GM12873 (cell line): ENCODE data around the gene CABP2.

ENCODE experiments used
- CTCF ChIP-seq: IDR thresholded peaks from 2 replicates; pipeline ENCODE4 v1.5.1; 2012; ENCODE audit warnings: low read depth, mild to moderate bottlenecking, moderate library complexity, low read length, control low read depth; ENCODE audit not compliant: insufficient read depth; ENCODE audit errors: missing control alignments

The CABP2 gene

GRCh38 chr11:67535561-67535960 is 12.3 kb upstream of the CABP2 start:
- no peak for TF ChIP-seq CTCF

GRCh38 chr11:67534070-67534679 is 10.9 kb upstream of the CABP2 start:
- TF ChIP-seq CTCF, result no peak

DNA sequence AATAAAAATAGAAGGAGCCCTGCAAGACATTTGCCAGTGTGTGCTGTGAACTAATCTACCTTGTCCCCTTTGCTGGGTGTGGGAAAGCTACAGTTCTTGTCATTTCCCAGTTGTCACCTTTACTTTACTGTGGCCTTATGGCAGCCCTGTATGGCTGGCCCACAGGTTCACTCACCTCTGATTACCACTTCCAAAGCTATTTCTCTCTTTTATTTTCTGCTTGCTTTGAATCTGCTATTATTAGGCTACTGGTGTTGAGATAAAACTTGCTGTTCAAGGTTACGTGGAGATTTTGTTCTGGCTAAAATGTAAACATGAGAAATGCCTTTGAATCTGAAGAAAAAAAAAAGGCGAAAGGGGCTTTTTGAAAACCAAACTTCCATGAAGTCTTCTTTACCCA is 9.6 kb upstream of the CABP2 start:
- TF ChIP-seq CTCF, result no peak

- no peak for TF ChIP-seq CTCF
Observed at GRCh38 chr11:67530282-67530592, 7.0 kb upstream of the CABP2 start.

GRCh38 chr11:67528376-67528775 is 5.1 kb upstream of the CABP2 start:
- no peak for TF ChIP-seq CTCF

DNA sequence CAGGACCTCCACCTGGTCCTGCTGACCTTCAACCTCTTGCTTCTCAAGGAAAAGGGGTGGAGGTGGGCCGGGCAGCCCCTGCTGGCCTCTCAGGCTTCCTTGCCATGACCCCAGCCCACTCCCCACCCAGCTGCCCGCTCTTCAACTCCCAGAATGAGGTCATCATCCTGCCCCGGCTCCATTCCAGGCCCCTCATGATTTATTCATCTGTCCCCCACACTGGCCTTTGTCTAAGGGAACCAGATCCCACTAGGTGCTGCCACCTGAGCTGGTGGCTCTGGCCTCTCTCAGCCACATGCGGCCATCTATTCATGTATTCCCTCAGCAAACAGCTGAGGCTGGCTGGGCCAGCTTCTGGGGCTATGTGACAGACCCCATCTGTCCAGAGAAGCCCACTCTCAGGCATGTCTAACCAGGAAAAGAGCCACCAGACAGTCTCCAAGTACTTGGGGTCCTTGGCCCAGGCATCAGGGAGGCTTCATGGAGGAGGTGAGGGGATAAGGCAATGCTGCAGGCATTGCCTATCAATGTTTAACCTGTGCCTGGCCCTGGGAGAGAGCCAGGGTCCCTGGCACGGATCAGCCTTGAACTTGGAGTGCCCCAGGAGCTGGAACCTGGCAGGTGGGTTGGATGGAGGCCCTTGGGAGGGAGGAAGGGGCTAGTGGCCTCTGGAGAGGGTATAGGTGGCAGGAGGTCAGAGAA is 2.2 kb upstream of the CABP2 start:
- TF ChIP-seq CTCF, result no peak

- no peak for TF ChIP-seq CTCF
Observed at GRCh38 chr11:67524480-67524808, 1.2 kb upstream of the CABP2 start.
